HepG2 (cell line): Measurements from ENCODE around the gene NUDCD3. TPM values are rescaled to one million over a fixed set of nuclear protein-coding genes. Genes with fewer than 3 reads are reported as not detected.

Experiments used
- ATAC-seq: fragments of 200-7000 bp; cut with Tn5 transposase; 3 replicates; pipeline ENCODE4 v1.9.1; 2020; ENCODE audit warnings: mild to moderate bottlenecking, moderate library complexity
- BruUV-seq: library from RNA; stranded (reverse); fragments of 400-500 nt; replicated peaks from 2 replicates; lab custom pipeline; 2021; lab: Mats Ljungman, UMichigan
- CTCF ChIA-PET: fragments of 300-600 bp; formaldehyde crosslinking; extraction: SDS; loops from one replicate; lab custom pipeline; 2021; ENCODE audit warnings: low total read pairs, inconsistent platforms, low intra/inter-chr PET ratio; lab: Yijun Ruan, JAX
- POLR2A ChIA-PET: fragments of 350-600 bp; sonication (Branson Sonifier 250); formaldehyde crosslinking; loops from one replicate; lab custom pipeline; 2020; ENCODE audit warnings: antibody characterized with exemption, inconsistent platforms; lab: Yijun Ruan, JAX
- DNase-seq: peaks from one replicate; pipeline ENCODE4 v3.0.0-alpha.2; 2015; ENCODE audit warnings: low spot score
- FAIRE-seq: peaks from 3 replicates; lab custom pipeline; 2011; peaks lifted over from hg19 to GRCh38; lab: Jason Lieb, UNC
- H2AFZ ChIP-seq: one replicate; pipeline ENCODE4 v1.6.1; 2011; ENCODE audit warnings: low read length, inconsistent platforms
- H3K27ac ChIP-seq: fragments of 300-600 bp; 3 replicates; pipeline ENCODE4 v1.8.0; 2011; ENCODE audit warnings: mixed run types, mild to moderate bottlenecking, mixed read lengths, low read length, inconsistent platforms; ENCODE audit not compliant: insufficient read depth; ENCODE audit errors: extremely low read length
- H3K27me3 ChIP-seq, 2 experiments: fragments of 200-600 bp in 1 of 2; 2 replicates in 1 of 2; 3 replicates in 1 of 2; pipeline versions ENCODE4 v1.6.0 to v1.8.0; 2011; ENCODE audit warnings: low read length in 2 of 2, mild to moderate bottlenecking in 2 of 2, moderate library complexity in 2 of 2, inconsistent platforms in 1 of 2; ENCODE audit not compliant: insufficient read depth in 2 of 2, control insufficient read depth in 1 of 2
- H3K36me3 ChIP-seq, 2 experiments: fragments of 200-600 bp in 1 of 2; replicated peaks in 1 of 2; 2 replicates in 1 of 2; 3 replicates in 1 of 2; pipeline versions ENCODE4 v1.5.1 to v1.8.0; 2011; ENCODE audit warnings: low read length in 2 of 2, inconsistent platforms in 1 of 2; ENCODE audit not compliant: insufficient read depth in 2 of 2, control insufficient read depth in 1 of 2
- H3K4me1 ChIP-seq: 2 replicates; pipeline ENCODE4 v1.5.1; 2012; ENCODE audit warnings: low read length, inconsistent platforms; ENCODE audit not compliant: insufficient read depth
- H3K4me2 ChIP-seq: 2 replicates; pipeline ENCODE4 v1.6.0; 2011; ENCODE audit warnings: low read depth, low read length, inconsistent platforms
- H3K4me3 ChIP-seq, 3 experiments: fragments of 200-600 bp in 1 of 3; sonication (generic), shearing (Covaris generic) in 1 of 3; replicated peaks in 1 of 3; 2 replicates each; pipeline ENCODE4 v1.5.1; 2011 to 2016; ENCODE audit warnings: low read length in 3 of 3, inconsistent platforms in 2 of 3, low read depth in 2 of 3, mild to moderate bottlenecking in 2 of 3, control low read depth in 1 of 3, mixed read lengths in 1 of 3; ENCODE audit not compliant: insufficient read depth in 1 of 3
- H3K79me2 ChIP-seq: one replicate; pipeline ENCODE4 v1.6.1; 2011; ENCODE audit warnings: low read length, inconsistent platforms; ENCODE audit not compliant: insufficient read depth
- H3K9ac ChIP-seq: 2 replicates; pipeline ENCODE4 v1.6.0; 2011; ENCODE audit warnings: mild to moderate bottlenecking, low read depth, low read length, inconsistent platforms; ENCODE audit not compliant: insufficient read depth
- H3K9me3 ChIP-seq: 2 replicates; pipeline ENCODE4 v1.5.1; 2012; ENCODE audit warnings: mild to moderate bottlenecking, low read length
- H4K20me1 ChIP-seq: 2 replicates; pipeline ENCODE4 v1.6.0; 2011; ENCODE audit warnings: inconsistent platforms, mild to moderate bottlenecking, low read length, moderate library complexity; ENCODE audit not compliant: insufficient read depth
- CTCF ChIP-seq: sonication (generic); formaldehyde crosslinking; IDR thresholded peaks from 2 replicates; pipeline ENCODE4 v1.5.0; 2020; ENCODE audit warnings: mild to moderate bottlenecking, missing genetic modification reagents, moderate library complexity
- ELK4 ChIP-seq: sonication (generic); formaldehyde crosslinking; IDR thresholded peaks from 2 replicates; pipeline ENCODE4 v1.9.0; 2021; ENCODE audit warnings: missing genetic modification reagents, borderline replicate concordance
- HHEX ChIP-seq: IDR thresholded peaks from 2 replicates; pipeline ENCODE4 v1.6.1; 2016; ENCODE audit warnings: control low read depth
- PREB ChIP-seq: sonication (generic); formaldehyde crosslinking; IDR thresholded peaks from 2 replicates; pipeline ENCODE4 v1.4.0; 2020; ENCODE audit warnings: missing genetic modification reagents
- RAD21 ChIP-seq: fragments of 450-650 bp; formaldehyde crosslinking; IDR thresholded peaks from 2 replicates; pipeline ENCODE4 v1.5.0; 2020; ENCODE audit warnings: mild to moderate bottlenecking
- SIN3B ChIP-seq: fragments of 150-350 bp; IDR thresholded peaks from 2 replicates; pipeline ENCODE4 v1.6.1; 2014; ENCODE audit warnings: low read length
- SP1 ChIP-seq, 2 experiments: fragments of 450-650 bp in 1 of 2; sonication (generic) in 1 of 2; formaldehyde crosslinking in 1 of 2; IDR thresholded peaks; 2 replicates each; pipeline versions ENCODE4 v1.4.0 to v1.6.1; 2016 to 2020; ENCODE audit warnings: missing genetic modification reagents in 1 of 2
- STAG1 ChIP-seq: sonication (generic); formaldehyde crosslinking; IDR thresholded peaks from 2 replicates; pipeline ENCODE4 v1.4.0; 2020; ENCODE audit warnings: missing genetic modification reagents
- TBL1XR1 ChIP-seq: fragments of 150-350 bp; IDR thresholded peaks from 2 replicates; pipeline ENCODE4 v1.6.1; 2014; ENCODE audit warnings: borderline replicate concordance, low read length; ENCODE audit not compliant: partially characterized antibody
- THYN1 ChIP-seq: sonication (generic); formaldehyde crosslinking; IDR thresholded peaks from 2 replicates; pipeline ENCODE4 v1.8.1; 2023; ENCODE audit warnings: low read depth, mild to moderate bottlenecking, moderate library complexity, missing genetic modification reagents, borderline replicate concordance
- ZBTB43 ChIP-seq: sonication (generic); formaldehyde crosslinking; conservative IDR thresholded peaks from 2 replicates; pipeline ENCODE4 v1.4.0; 2020; ENCODE audit warnings: missing genetic modification reagents
- ZNF558 ChIP-seq: sonication (generic); formaldehyde crosslinking; IDR thresholded peaks from 2 replicates; pipeline ENCODE4 v1.9.0; 2022; ENCODE audit warnings: mild to moderate bottlenecking, missing genetic modification reagents, borderline replicate concordance
- WGBS: methylation state at CpG from one replicate; pipeline ENCODE4 v1.1.6; 2017; ENCODE audit warnings: low lambda C conversion rate; 5-methylcytosine and 5-hydroxymethylcytosine counted together
- in situ Hi-C: cut with HindIII; loops from 2 replicates; pipeline ENCODE4 v1.10.0; 2017; ENCODE audit warnings: low pct_unique_long_range_greater_than_20kb; ENCODE audit not compliant: extremely low pct_ligation_motif_present
- intact Hi-C: fragments of 100-400 bp; cut with micrococcal nuclease; formaldehyde crosslinking; loops from one replicate; pipeline ENCODE4 v1.10.0; 2022; ENCODE audit not compliant: unreplicated experiment
- polyA plus RNA-seq, 8 experiments: library from polyadenylated mRNA; depleted of rRNA in 3 of 8; stranded (reverse) in 7 of 8; unstranded in 1 of 8; fragments of >200 nt; fragmentation: Illumina TruSeq in 4 of 8; extraction: Trizol in 4 of 8; gene quantifications; 2 replicates each; pipeline versions ENCODE4 v1.2.1 to v1.2.3, GENCODE V29; 2011 to 2016; ENCODE audit warnings: low read depth in 4 of 8, missing spikeins in 1 of 8, mixed read lengths in 1 of 8; ENCODE audit not compliant: insufficient read depth in 1 of 8
- total RNA-seq, 5 experiments: library from RNA; depleted of rRNA; stranded (reverse); fragments of >200 nt; fragmentation: Illumina TruSeq; extraction: Trizol; gene quantifications; 2 replicates each; pipeline ENCODE4 v1.2.3, GENCODE V29; 2016; ENCODE audit warnings: low read depth in 1 of 5

NUDCD3 gene
- total and polyA plus RNA-seq, 2 of the 13 experiments (the other 11 are each of a cell fraction or from before 2014, with no cell fraction given), result 20.8 to 49.9 TPM

DNA sequence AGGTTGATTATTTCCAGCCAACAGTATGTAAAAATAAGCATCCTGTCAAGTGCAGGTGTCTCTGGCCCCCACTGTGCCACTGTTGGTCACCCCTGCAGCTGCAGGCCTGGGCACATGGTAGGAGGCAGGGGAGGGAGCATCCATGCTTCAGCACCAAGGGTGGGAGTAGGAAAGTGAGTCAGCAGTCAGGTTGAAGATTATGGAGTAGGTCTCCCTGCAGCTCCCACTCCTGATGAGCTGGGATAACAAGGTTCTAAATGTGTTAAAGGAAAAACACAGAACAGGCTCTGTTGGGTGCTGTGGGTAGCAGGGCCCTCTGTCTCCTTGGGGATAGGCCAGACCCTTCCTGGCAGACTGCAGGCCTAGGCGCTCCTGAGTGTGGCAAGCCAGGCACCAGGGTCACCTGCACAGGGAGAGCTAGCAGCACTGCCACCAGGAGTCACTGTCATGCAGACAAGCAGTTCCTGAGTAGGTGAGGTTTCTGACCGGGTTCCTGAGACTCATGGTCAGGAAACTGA lies 59.3 kb downstream of the NUDCD3 start:
- Histone ChIP-seq H4K20me1 (no peaks in the 10 kb centered on the region), H2AFZ (no peak overlapping the region), H3K4me3 (no peak overlapping the region), H3K4me2 (no peak overlapping the region), H3K36me3 (peaks cover 22 to 51% of the 10 kb centered on the region in 2 experiments; a peak in 4 of 5 replicates), H3K4me1 (peaks cover 7% of the 10 kb centered on the region; the same call in 1 of the 2 replicates), H3K9ac (no peak overlapping the region), H3K9me3 (no peaks in the 10 kb centered on the region), H3K79me2 (peaks cover 8% of the 10 kb centered on the region), H3K27ac (no peak overlapping the region), H3K27me3 (no peaks in the 10 kb centered on the region)
- ATAC-seq (peak; percentile 93), DNase-seq (peak; percentile 31), FAIRE-seq (no peak)
- POLR2A ChIA-PET, result no interaction called here
- no TSS peak for BruUV-seq
- CTCF ChIA-PET, result interaction anchor here (0.6 to 1.6 kb wide), 2 partner anchors 47 to 134 kb away, joined by 3 to 9 read pairs; no protein-coding TSS in a partner anchor
- intact Hi-C loops, result loop anchor here (1.0 kb wide), 1 partner anchor 46 kb away; no protein-coding TSS in a partner anchor
- WGBS, result 46% methylated on average over 1 of the region's 2 CpGs
- in situ Hi-C loops, result no loop called here
- TF ChIP-seq SIN3B (no peak), SP1 (IDR thresholded peaks at IDR 0.05) (no peak), SP1 (CRISPR knock-in tag; IDR thresholded peaks at IDR 0.05) (no peak), TBL1XR1 (no peak), ELK4 (CRISPR knock-in tag) (no peak), ZNF558 (CRISPR knock-in tag) (no peak), RAD21 (CRISPR knock-in tag) (0 out of 2 replicates have a peak, but pooled peaks have one; percentile 25), HHEX (no peak), THYN1 (CRISPR knock-in tag) (no peak), ZBTB43 (CRISPR knock-in tag) (no peak), PREB (CRISPR knock-in tag) (no peak), STAG1 (CRISPR knock-in tag) (peak; percentile 60), CTCF (CRISPR knock-in tag) (peak; percentile 60)
